Kidney (tissue), 14 donors: Measurements from ENCODE around the gene SEC63. TPM values are rescaled to one million over a fixed set of nuclear protein-coding genes. Genes with fewer than 3 reads are reported as not detected.

ENCODE experiments used
- DNase-seq, 5 donors: peaks; one replicate each; pipeline ENCODE4 v3.0.0-alpha.2; 2013 to 2020
- FAIRE-seq: peaks from 2 replicates; lab custom pipeline; 2012; peaks lifted over from hg19 to GRCh38; lab: Jason Lieb, UNC
- H3K27ac ChIP-seq, 2 donors: one replicate each; pipeline ENCODE4 v1.7.0; 2013; ENCODE audit warnings: low read depth in 2 of 2, low read length in 2 of 2, inconsistent platforms in 1 of 2
- H3K27me3 ChIP-seq: one replicate; pipeline ENCODE4 v1.7.1; 2013; ENCODE audit warnings: low read length, inconsistent platforms; ENCODE audit not compliant: control insufficient read depth, insufficient read depth
- H3K36me3 ChIP-seq, 3 donors: one replicate each; pipeline versions ENCODE4 v1.7.0 to v1.7.1; 2013; ENCODE audit warnings: low read length in 3 of 3, control low read depth in 1 of 3, inconsistent platforms in 1 of 3; ENCODE audit not compliant: insufficient read depth in 3 of 3, control insufficient read depth in 2 of 3
- H3K4me1 ChIP-seq, 3 donors: one replicate each; pipeline versions ENCODE4 v1.7.0 to v1.7.1; 2013; ENCODE audit warnings: low read length in 3 of 3, inconsistent platforms in 1 of 3, low read depth in 1 of 3; ENCODE audit not compliant: control insufficient read depth in 2 of 3, insufficient read depth in 2 of 3
- H3K4me3 ChIP-seq, 3 donors: one replicate each; pipeline versions ENCODE4 v1.7.0 to v1.8.1; 2013; ENCODE audit warnings: low read length in 3 of 3, control low read depth in 1 of 3, inconsistent platforms in 1 of 3
- H3K9ac ChIP-seq, 3 donors: one replicate each; pipeline versions ENCODE4 v1.7.0 to v1.7.1; 2013; ENCODE audit warnings: low read length in 3 of 3, control low read depth in 1 of 3, inconsistent platforms in 1 of 3
- H3K9me3 ChIP-seq, 3 donors: one replicate each; pipeline versions ENCODE4 v1.7.0 to v1.7.1; 2013; ENCODE audit warnings: low read length in 3 of 3, control low read depth in 1 of 3, inconsistent platforms in 1 of 3; ENCODE audit not compliant: control insufficient read depth in 2 of 3, insufficient read depth in 1 of 3
- intact Hi-C: fragments of 100-400 bp; cut with DNase I; formaldehyde crosslinking; loops from one replicate; pipeline ENCODE4 v1.11.1; 2022
- polyA plus RNA-seq: library from polyadenylated mRNA; stranded (reverse); fragments of 350-450 nt; fragmentation: Illumina TruSeq; extraction: RNeasy Lipid Tissue Mini Kit (QIAGEN cat#74804); gene quantifications from one replicate; pipeline ENCODE4 v1.2.3, GENCODE V29; 2014; ENCODE audit warnings: low read depth, low replicate concordance; ENCODE audit not compliant: insufficient read depth
- total RNA-seq: library from RNA; stranded (reverse); fragmentation: NEBNext Ultra II Directional; extraction: Animal tissue kit (Norgen Biotek cat#: 25700); gene quantifications from one replicate; pipeline ENCODE4 v1.2.1, GENCODE V29; 2021
- TF ChIP-seq, protein P1 (sequence below): IDR thresholded peaks from 3 replicates; pipeline ENCODE4 v1.5.1; 2012; ENCODE audit warnings: mild to moderate bottlenecking, moderate library complexity, borderline replicate concordance; ENCODE audit not compliant: insufficient read depth; ENCODE audit errors: extremely low read depth
- donor health status: control.
- donor health status: control.
- donor health status: control.
- donor health status: control.
- donor health status: control.
- donor health status: DM: yes; HTN: yes; CAD: no.
- donor health status: Normal renal cell carcinoma (clear cell type).

The SEC63 gene
- total and polyA plus RNA-seq, 2 donors from 2014 or later, result 31.4 to 88.8 TPM

DNA sequence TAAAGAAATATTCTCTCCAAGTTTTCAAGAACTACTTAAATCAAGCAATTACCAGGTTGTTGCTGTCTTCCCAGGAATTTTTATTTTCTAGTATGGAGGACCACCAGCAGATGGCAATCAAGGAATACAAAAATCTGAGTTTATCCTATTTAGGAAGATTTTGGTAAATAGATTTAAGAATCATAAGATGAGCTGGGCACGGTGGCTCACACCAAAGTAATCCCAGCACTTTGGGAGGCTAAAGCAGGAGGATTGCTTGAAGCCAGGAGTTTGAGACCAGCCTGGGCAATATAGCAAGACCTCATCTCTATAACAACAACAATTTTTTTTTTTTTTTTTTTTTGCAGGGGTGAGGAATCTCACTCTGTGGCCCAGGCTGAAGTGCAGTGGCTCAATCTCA is 19.3 kb upstream of the SEC63 start:
- H3K36me3 ChIP-seq, result no peaks in the 10 kb centered on the region
- no peaks in the 10 kb centered on the region for H3K4me1 ChIP-seq
- H3K27ac ChIP-seq, result no peak overlapping the region
- TF ChIP-seq, protein P1, sequence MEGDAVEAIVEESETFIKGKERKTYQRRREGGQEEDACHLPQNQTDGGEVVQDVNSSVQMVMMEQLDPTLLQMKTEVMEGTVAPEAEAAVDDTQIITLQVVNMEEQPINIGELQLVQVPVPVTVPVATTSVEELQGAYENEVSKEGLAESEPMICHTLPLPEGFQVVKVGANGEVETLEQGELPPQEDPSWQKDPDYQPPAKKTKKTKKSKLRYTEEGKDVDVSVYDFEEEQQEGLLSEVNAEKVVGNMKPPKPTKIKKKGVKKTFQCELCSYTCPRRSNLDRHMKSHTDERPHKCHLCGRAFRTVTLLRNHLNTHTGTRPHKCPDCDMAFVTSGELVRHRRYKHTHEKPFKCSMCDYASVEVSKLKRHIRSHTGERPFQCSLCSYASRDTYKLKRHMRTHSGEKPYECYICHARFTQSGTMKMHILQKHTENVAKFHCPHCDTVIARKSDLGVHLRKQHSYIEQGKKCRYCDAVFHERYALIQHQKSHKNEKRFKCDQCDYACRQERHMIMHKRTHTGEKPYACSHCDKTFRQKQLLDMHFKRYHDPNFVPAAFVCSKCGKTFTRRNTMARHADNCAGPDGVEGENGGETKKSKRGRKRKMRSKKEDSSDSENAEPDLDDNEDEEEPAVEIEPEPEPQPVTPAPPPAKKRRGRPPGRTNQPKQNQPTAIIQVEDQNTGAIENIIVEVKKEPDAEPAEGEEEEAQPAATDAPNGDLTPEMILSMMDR, result peak; percentile 25
- H3K4me3 ChIP-seq, result no peak overlapping the region
- DNase-seq (peak in 2 of 5 donors; percentile 54 to 71), FAIRE-seq (peak; percentile 6)
- H3K9ac ChIP-seq, result no peak overlapping the region
- H3K27me3 ChIP-seq, result no peaks in the 10 kb centered on the region
- intact Hi-C loops, result no loop called here
- no peaks in the 10 kb centered on the region for H3K9me3 ChIP-seq

DNA sequence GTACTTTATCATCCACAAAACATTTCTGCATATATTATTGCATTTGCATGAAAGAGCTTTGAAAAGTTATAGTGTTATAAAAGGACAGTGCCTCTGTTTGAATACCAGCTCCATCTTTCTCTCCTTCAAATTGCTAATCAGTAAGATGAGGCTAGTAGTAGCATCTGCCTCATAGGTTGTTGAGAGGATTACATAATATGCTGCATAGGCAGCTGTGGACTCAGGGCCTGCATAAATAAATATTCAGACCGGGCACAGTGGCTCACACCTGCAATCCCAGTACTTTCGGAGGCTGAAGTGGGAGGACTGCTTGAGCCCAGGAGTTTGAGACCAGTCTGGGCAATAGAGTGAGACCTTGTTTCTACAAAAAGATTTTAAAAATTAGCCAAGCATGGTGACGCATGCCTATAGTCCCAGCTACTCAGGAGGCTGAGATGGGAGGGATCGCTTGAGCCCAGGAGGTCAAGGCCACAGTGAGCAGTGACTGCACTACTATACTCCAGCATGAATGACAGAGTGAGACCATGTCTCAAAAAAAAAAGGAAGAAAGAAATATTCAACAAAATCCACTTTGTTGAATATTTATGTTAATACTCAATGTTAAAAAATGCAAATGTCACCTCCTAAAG is 18.3 kb upstream of the SEC63 start:
- H3K4me3 ChIP-seq, result no peak overlapping the region
- H3K9me3 ChIP-seq, result no peaks in the 10 kb centered on the region
- intact Hi-C loops, result no loop called here
- H3K9ac ChIP-seq, result no peak overlapping the region
- no peak for DNase-seq
- H3K36me3 ChIP-seq, result no peaks in the 10 kb centered on the region
- no peak for FAIRE-seq
- no peak overlapping the region for H3K27ac ChIP-seq
- no peaks in the 10 kb centered on the region for H3K4me1 ChIP-seq
- H3K27me3 ChIP-seq, result no peaks in the 10 kb centered on the region
- TF ChIP-seq, protein P1, result no peak

DNA sequence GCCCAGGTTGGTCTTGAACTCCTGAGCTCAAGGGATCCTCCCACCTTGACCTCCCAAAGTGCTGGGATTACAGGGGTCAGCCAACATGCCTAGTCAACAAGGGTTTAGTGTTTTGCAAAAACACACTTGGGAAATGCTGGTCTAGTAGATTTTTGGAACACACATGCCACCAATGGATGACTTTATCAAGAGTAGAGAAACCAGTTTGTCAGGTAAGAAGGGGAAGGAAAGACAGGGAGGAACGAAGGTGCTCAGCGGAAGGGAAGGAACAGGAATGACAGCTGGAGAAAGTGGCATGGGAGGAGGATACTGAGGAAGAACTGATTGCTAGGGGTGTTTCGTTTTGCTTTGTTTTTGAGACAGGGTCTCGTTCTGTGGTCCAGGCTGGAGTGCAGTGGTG is 15.6 kb upstream of the SEC63 start:
- DNase-seq, result no peak
- Histone ChIP-seq H3K36me3 (no peaks in the 10 kb centered on the region), H3K27me3 (no peaks in the 10 kb centered on the region), H3K9me3 (no peaks in the 10 kb centered on the region), H3K4me1 (no peaks in the 10 kb centered on the region), H3K9ac (no peak overlapping the region), H3K27ac (no peak overlapping the region), H3K4me3 (no peak overlapping the region)
- intact Hi-C loops, result no loop called here
- TF ChIP-seq, protein P1, result no peak
- no peak for FAIRE-seq
